ENCODE measurements around the gene TLR7.

TLR7 gene

DNA sequence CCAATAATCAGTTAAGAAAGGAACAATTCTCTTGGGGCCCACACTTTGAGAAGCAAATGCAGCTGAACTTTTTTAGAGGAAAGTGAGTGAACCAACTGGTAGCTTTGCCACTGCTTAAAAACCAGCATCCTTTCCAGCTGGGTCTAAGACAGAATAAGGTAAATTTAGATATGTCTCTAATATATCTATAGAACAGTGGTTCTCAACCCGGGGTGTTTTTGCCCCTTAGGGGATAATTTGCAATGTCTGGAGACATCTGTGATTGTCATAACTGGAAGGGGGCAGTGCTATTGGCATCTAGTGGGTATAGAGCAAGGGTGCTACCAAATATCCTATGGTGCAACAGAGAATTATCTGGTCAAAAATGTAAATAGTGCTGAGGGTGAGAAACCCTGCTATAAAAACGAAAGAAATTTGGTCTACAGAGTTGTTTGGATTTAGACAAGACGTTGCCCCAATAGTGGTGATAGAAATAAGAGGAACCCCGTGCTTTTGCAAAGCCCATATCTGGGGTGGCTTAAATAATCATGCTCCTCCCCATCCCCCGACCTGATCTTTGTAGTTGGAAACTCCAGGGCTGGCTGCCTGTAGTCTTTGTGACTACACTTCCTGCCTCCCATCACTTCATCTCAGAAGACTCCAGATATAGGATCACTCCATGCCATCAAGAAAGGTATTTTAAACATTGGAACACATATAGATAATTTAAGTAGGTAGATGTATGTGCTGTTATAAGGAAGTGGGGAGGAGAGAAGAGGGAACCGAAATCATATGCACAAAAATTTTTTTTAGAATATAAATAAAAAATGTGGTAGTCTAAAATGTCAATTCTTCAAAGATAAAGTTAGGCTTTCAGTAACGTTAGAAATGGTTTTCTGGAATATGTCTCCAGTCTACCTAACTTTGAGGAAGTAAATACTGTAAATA is at the start of gene TLR7:
Gene TLR7 (plus strand): TSS at position 622 of the 927 bp plus-strand sequence. CDS start 507 bp downstream, outside the sequence.
- no peak for DNase-seq

DNA sequence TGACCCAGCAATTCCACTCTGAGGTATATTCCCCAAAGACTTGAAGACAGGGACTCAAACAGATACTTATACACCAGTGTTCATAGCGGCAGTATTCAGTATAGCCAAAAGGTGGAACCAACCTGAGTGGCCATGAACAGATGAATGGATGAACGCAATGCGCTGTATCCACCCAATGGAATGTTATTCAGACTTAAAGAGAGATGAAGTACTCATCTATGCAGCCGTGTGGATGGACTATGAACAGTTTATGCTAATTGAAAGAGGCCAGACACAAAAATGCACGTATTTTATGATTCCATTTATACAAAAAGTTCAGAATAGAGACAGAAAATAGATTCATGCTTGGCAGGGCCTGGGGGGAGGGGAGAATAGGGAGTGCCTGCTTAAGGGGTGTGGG is 49.3 kb upstream of the TLR7 start:
- DNase-seq: no peak

DNA sequence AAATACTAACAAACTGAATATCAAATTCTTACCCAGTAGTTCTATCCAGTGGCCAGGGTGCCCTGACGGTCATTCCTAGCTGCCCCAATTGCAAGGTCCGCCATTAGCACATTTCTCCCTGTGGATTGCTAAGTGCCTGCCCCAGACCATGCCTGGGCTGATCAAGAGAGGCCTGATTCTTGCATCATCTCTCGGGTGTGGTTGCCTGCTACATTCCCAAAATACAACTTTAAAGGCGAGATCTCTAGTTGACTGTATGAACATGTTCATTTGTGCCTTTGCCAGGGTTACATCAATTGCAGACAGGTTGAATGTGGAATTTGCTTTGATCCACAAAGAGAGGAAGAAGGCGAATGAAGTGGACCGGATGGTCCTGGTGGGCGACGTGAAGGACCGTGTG is 47.6 kb upstream of the TLR7 start:
- DNase-seq: no peak

DNA sequence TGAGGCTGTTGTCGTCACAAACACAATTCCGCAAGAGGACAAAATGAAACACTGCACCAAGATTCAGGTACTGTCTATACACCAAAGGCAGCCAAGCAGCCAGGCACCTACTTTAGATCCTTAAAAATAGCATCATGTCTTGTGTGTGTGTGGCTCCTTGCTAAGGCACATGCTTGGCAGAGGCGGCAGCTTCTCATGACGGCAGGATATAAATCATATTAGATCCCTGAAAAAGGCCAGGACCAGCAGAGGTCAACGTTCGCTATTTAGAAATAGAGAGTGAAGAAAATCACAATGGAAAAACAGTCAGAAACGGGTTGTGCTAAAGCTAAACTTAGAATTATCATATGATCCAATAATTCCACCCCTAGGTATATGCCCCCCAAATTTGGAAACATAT is 46.1 kb upstream of the TLR7 start:
- no peak for DNase-seq

DNA sequence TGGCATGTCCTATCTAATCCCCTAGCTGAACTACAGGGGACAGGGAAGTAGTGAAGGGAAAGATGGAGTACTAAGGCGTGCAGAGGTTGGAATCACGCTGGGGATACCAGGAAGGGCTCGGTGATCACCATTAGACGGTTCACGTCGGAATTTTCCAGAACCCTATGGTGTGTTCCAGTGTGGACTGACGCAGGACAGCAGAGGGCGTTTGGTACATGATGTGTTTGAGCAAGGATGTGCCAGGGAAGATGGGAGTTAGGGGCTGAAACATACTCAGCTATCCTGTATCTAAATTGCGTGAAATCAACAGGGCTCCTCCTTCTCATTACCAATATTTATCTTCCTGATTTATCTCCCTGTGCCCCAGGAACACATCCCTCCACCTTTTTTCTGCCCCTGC is 41.9 kb upstream of the TLR7 start:
- DNase-seq: no peak

DNA sequence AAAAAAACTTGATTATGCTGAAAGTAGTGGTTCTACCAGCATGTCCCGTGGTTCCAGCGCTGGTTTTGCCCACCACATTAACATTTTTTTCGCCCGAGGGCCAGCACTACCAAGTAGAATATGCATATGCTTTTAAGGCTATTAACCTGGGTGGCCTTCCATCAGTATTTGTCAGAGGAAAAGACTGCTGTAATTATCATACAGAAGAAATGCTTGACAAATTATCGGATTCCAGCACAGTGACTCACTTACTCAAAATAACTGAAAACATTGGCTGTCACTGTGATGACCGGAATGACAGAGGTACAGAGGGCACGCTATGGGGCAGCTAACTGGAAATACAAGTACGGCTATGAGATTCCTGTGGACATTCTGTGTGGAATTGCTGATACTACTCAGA is 41.1 kb upstream of the TLR7 start:
- no peak for DNase-seq

DNA sequence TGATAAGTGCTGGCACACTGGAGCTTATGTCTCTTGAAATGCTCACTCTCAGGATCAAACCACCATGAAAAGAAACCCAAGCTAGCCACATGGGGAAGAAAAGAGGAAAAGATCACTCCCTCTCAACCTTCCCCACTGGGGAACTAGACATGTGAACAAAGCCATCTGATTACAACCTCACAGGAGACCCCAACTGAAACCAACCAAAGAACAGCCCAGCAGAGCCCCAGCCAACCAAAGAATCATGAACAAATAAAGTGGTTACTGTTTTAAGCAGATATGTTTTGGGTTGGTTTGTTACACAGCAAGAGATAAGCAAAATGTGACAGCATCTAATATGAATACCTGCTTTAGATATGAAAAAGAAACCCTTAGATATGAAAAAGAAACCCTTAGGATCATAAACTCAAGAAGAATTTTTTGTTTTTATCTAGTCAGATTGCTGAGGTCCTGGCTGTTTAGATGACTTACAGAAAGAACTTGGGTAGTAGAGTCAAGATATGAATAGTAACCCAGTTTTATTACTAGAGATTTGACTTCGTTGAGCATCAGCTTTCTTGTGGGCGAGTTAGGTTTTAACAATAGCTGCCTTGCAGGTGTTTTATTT is 23.7 kb upstream of the TLR7 start:
- no peak for DNase-seq

DNA sequence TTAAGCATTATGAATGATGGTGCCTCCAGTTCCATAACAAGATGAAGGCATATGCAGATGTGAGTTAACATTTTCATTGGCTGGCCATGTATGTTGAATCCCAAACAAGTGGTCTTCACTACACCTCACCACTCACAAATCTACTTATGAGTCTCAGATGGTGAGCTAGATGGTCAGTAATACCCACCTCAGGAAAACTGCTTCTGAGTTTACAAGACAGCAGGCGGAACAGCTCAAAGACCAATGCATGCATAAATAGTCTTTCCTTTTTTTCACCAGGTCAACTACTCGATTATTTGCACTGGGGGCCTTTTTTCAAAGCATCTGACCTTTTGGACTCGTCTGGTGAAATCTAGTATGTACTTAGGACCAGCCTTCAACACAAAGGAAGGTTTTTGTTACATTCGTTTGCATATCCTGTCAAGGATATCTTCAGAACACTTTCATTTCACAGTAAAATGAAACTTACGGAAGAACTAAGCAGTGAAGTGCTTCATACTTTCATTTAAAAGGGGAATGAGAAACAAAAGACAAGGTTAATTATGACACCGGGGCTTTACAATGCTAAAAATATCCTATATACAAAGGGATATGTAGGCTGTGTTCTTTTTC is 23.1 kb upstream of the TLR7 start:
- no peak for DNase-seq

DNA sequence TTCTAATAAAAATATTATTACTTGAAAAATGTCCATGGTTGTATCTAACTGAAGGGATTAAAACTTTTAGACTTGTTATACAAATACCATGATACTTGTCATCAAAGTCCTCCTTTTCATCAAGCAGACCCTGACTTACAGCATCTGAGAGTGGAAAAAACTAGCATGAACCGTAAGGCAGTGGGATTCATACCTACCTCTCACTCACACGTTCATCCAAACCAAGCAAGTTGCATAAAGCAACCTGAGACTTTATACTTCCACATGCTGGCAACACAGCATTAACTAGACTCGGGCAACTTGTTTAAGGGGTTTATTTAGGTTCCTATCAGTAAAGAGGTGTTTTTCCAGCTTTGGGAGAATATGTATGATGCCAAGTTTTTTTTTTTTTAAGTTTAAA is 22.6 kb upstream of the TLR7 start:
- DNase-seq: no peak

DNA sequence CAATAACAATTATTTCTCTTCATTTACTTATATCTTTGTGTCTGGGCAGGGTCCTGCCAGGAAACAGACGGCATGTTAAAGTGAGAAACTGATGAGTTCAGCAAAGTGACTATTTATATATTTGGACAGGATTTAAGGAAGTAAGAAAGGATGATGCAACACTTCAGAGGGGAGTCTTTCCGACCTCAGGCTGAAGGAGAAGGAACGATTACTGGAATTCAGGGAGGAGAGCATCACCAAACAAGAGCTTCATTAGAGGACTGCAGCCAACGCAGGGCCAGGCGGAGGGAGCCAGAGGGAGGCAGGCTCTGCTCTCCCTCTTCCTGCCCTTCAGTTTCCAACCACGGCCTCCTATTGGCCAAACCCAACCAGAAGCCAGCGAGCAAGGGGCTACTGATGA is 1.5 kb upstream of the TLR7 start:
- DNase-seq: no peak

DNA sequence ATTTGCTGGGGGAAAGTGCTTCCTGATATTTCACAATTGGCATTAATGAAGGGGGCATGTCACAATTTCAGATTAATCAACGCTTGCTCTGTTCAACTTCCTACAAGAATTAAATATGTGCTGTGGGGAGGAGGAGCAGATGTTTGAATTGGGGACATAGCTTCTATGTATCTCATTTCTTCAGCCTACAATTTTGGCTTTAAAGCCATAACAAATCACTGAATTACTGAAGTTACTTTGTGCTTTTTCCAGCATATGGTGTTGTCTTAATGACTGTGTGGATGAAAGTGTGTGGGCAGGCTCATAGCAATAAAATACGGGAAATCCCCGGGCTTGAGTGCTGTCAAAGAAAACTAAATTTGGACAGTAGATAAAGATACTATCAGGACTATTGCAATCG is 813 bp downstream of the TLR7 start:
- DNase-seq: no peak

DNA sequence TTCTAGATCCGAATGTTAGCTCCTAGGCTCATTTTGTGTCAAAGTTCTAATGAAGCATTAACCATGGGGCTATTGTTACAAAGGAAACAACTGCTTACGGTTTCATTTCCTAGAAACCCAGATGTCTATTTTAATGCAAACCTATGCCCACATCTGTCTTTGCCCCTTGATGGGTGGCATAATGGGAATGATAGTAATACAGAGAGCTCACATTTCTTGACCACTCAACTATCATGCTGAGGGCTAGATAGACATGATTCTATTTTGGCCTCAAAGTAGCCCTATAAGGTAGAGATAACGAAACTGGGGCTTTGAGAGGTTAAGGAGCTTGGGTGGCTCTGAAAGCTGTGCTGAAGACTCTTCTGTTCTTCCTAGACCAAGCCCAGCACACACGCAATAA is 1.9 kb downstream of the TLR7 start:
- DNase-seq: no peak

DNA sequence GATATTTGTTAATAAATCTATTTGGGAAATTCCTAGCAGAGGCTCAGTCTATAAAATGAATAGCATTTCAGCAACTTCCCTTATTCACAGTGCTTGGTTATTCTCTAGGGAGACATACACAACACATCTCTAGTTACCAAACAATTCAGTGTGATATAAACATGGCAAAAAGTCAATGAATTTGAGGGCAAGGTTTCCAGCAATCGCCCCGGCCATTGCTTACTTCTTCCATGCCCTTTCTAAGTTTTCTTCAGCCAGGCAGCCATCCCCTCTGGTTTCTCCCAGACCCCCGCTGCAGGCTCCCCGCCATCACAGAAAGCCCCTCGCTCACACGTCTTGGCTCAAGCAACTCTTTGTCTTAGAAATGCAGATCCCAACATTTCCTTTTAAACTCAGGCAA is 4.4 kb downstream of the TLR7 start:
- DNase-seq: no peak

DNA sequence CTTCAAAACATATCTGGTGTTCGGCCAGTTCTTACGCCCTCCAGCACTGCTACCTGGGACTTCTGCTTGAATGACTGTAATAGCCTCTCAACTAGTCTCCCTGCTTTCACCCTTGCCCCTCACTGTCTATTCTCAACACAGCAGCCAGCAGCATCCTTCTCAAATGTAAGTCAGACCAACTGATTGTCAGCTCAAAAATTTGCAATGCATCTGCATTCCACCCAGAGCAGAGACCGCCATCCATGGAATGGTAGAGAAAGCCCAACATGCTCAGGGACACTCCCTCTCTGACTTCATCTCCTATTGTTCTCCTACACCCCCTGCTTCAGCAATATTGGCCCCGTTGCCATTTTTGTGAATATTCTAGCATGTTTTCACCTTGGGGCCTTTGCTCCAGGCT is 5.9 kb downstream of the TLR7 start:
- no peak for DNase-seq

DNA sequence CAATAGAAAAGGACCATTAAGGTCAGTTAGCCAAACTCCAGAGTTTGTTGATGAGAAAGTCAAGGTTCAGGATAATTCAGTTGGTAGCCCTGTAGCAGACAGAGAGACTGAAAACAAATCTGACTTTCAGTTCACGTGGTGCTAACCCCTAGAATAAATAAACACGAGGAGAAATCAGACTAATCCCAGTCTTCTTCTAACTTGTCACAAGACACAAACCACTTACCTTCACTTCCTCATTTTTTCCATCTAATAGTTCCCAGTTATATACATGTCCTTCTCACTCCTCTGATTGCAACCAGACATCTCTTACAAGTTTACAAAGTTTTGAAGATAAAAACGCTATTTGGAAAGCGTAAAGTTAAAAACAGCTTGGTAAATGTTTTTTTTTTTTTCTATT is 7.7 kb downstream of the TLR7 start:
- no peak for DNase-seq

DNA sequence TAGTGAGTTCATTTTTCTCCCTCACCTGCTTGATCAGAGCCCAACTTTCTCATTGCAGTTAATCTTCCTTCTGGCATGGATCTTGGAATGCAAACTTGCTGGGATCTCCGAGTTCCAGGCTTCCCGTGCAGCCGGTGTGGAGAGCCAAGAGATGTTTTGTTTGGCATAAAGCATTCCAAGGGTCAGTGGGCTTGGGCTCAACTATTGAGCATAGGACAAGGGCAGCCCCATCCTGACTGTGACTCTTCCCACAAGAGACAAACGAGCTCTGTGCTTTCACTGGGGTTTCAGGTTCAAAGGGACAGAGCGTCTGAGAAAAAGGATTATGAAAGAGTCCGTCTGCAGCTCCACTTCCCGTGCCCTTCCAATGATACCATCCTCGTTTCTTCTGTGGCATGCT is 10.5 kb downstream of the TLR7 start:
- DNase-seq: no peak

DNA sequence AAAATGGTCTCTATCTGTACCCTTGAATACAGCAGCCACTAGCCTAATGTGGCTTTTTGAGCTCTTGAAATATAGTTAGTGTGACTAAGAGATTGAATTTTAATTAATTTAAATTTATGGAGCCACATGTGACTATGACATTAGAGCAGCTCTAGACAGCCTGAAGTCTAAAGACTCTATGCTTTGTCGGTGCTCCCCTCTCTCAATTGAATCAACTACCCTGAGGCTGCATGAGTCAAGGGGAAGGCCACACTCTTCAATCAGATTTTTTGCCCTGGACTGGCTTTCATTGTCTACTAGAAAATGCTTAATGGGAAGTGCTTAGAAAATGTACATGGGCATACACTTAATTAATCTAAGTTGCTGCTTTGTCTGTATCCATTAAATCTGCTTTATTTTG is 11.7 kb downstream of the TLR7 start:
- no peak for DNase-seq

DNA sequence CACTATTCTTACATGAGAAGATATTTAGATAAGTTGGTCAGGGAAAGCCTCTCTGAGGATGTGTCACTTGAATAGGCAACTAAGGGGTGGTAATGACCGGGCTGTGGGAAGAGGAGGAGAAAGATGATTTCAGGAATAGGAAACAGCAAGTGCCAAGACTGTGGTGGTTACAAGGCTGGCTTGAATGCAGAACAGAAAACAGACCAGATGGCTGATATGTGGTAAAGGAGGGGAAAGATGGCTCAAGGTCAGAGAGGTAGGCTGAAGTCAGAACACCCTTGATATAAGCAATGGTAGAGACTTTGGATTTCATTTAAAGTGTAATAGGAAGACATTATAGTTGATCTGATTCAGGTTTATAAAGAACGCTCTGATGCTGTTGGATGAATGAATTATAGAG is 15.0 kb downstream of the TLR7 start:
- DNase-seq: no peak

DNA sequence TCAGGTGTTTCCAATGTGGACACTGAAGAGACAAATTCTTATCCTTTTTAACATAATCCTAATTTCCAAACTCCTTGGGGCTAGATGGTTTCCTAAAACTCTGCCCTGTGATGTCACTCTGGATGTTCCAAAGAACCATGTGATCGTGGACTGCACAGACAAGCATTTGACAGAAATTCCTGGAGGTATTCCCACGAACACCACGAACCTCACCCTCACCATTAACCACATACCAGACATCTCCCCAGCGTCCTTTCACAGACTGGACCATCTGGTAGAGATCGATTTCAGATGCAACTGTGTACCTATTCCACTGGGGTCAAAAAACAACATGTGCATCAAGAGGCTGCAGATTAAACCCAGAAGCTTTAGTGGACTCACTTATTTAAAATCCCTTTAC is 18.6 kb downstream of the TLR7 start:
- no peak for DNase-seq

DNA sequence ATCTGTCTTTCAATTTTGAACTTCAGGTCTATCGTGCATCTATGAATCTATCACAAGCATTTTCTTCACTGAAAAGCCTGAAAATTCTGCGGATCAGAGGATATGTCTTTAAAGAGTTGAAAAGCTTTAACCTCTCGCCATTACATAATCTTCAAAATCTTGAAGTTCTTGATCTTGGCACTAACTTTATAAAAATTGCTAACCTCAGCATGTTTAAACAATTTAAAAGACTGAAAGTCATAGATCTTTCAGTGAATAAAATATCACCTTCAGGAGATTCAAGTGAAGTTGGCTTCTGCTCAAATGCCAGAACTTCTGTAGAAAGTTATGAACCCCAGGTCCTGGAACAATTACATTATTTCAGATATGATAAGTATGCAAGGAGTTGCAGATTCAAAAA is 19.7 kb downstream of the TLR7 start:
- no peak for DNase-seq

DNA sequence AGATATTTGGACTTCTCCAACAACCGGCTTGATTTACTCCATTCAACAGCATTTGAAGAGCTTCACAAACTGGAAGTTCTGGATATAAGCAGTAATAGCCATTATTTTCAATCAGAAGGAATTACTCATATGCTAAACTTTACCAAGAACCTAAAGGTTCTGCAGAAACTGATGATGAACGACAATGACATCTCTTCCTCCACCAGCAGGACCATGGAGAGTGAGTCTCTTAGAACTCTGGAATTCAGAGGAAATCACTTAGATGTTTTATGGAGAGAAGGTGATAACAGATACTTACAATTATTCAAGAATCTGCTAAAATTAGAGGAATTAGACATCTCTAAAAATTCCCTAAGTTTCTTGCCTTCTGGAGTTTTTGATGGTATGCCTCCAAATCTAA is 20.3 kb downstream of the TLR7 start:
- DNase-seq: no peak

DNA sequence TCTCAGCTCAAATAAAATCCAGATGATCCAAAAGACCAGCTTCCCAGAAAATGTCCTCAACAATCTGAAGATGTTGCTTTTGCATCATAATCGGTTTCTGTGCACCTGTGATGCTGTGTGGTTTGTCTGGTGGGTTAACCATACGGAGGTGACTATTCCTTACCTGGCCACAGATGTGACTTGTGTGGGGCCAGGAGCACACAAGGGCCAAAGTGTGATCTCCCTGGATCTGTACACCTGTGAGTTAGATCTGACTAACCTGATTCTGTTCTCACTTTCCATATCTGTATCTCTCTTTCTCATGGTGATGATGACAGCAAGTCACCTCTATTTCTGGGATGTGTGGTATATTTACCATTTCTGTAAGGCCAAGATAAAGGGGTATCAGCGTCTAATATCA is 20.9 kb downstream of the TLR7 start:
- no peak for DNase-seq

DNA sequence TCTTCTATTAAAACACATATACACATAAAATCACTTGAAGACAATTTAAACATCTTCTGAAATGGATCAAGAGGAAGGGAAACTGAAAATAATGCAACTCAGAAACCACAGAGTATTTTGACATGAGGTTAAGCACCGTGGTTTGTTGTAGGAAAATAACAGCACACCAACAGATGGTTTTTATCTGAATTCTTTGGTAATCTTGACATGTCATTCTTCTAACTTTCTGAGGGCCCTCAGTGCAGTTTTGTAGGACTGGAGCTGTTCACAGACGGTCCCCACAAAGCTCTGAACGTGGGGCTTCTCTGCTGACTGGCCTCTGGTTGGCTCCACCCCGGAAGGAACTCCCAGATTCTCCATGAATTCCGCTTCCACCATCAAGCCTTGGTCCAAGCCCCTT is 23.6 kb downstream of the TLR7 start:
- DNase-seq: no peak

DNA sequence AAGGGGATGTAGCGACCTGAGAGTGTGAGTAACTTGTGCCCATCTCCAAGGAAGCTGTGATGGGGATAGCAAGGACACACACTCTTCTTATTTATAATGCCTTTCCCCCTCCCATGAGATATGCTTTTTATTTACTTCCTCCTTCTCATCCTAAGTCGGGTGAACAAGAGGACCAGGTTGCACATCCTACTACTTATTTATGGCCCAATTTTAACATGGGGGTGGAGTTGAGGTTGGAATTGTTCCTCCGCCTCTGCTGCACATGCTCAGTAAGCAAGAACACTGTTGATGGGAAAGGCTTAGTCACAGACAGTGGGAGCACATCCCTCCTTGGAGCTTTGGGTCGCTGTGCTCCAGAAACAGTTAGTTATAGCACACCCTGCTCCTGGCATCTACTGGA is 24.3 kb downstream of the TLR7 start:
- DNase-seq: no peak
